ENCODE results near the gene RNF220.

- TF ChIP-seq, protein P1, sequence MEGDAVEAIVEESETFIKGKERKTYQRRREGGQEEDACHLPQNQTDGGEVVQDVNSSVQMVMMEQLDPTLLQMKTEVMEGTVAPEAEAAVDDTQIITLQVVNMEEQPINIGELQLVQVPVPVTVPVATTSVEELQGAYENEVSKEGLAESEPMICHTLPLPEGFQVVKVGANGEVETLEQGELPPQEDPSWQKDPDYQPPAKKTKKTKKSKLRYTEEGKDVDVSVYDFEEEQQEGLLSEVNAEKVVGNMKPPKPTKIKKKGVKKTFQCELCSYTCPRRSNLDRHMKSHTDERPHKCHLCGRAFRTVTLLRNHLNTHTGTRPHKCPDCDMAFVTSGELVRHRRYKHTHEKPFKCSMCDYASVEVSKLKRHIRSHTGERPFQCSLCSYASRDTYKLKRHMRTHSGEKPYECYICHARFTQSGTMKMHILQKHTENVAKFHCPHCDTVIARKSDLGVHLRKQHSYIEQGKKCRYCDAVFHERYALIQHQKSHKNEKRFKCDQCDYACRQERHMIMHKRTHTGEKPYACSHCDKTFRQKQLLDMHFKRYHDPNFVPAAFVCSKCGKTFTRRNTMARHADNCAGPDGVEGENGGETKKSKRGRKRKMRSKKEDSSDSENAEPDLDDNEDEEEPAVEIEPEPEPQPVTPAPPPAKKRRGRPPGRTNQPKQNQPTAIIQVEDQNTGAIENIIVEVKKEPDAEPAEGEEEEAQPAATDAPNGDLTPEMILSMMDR (IDR thresholded peaks at IDR 0.05) = no peak
- TF ChIP-seq POLR2AphosphoS5 (IDR thresholded peaks at IDR 0.05) = no peak
Measured at GRCh38 chr1:44496541-44497171, 91.6 kb downstream of the RNF220 start.
